K562 (cell line): ENCODE measurements around the gene RCSD1. TPM values are rescaled to one million over a fixed set of nuclear protein-coding genes. Genes with fewer than 3 reads are reported as not detected.

Experiments used
- ARID1B ChIP-seq: fragments of 450-650 bp; IDR thresholded peaks from 2 replicates; pipeline ENCODE4 v1.6.1; 2016; ENCODE audit warnings: antibody characterized with exemption, mild to moderate bottlenecking, inconsistent platforms
- CBFA2T3 ChIP-seq: fragments of 450-650 bp; IDR thresholded peaks from 2 replicates; pipeline ENCODE4 v1.6.1; 2017
- DPF2 ChIP-seq: fragments of 450-650 bp; IDR thresholded peaks from 2 replicates; pipeline ENCODE4 v1.6.1; 2016
- KLF1 ChIP-seq: fragments of 450-650 bp; IDR thresholded peaks from 2 replicates; pipeline ENCODE4 v1.6.1; 2016; ENCODE audit warnings: missing genetic modification characterization, missing compliant biosample characterization
- LEF1 ChIP-seq: fragments of 450-650 bp; IDR thresholded peaks from 2 replicates; pipeline ENCODE4 v1.6.1; 2016; ENCODE audit warnings: mild to moderate bottlenecking
- NR2F6 ChIP-seq: fragments of 450-650 bp; formaldehyde crosslinking; IDR thresholded peaks from 2 replicates; pipeline ENCODE4 v1.4.0; 2020; ENCODE audit warnings: mild to moderate bottlenecking
- RAD51 ChIP-seq: fragments of 450-650 bp; IDR thresholded peaks from 2 replicates; pipeline ENCODE4 v1.7.1; 2016; ENCODE audit warnings: low read depth, mild to moderate bottlenecking, borderline replicate concordance
- SUPT5H ChIP-seq: fragments of 450-650 bp; IDR thresholded peaks from 2 replicates; pipeline ENCODE4 v1.6.1; 2016
- ZBTB8A ChIP-seq: fragments of 450-650 bp; IDR thresholded peaks from 2 replicates; pipeline ENCODE4 v1.6.1; 2018; ENCODE audit warnings: mild to moderate bottlenecking, moderate library complexity; ENCODE audit not compliant: partially characterized antibody
- ZNF444 ChIP-seq: fragments of 250-450 bp; sonication (Bioruptor Pico); IDR thresholded peaks from 2 replicates; pipeline ENCODE4 v1.4.0; 2020; ENCODE audit warnings: mild to moderate bottlenecking, moderate library complexity
- ZNF778 ChIP-seq: fragments of 450-650 bp; formaldehyde crosslinking; IDR thresholded peaks from 2 replicates; pipeline ENCODE4 v1.4.0; 2020; ENCODE audit warnings: mild to moderate bottlenecking, moderate library complexity
- polyA plus RNA-seq, 8 experiments: library from polyadenylated mRNA; depleted of rRNA in 4 of 8; stranded (reverse) in 5 of 8; unstranded in 3 of 8; fragments of >200 nt; fragmentation: Nextera tagmentation in 2 of 8; fragmentation: Illumina TruSeq in 1 of 8; extraction: Ambion mirVana in 2 of 8; extraction: Trizol in 1 of 8; gene quantifications; 2 replicates each; pipeline versions ENCODE4 v1.2.1 to v1.2.3, GENCODE V29; 2011 to 2014; ENCODE audit warnings: inconsistent platforms in 1 of 8, missing spikeins in 1 of 8
- total RNA-seq, 7 experiments: library from RNA; depleted of rRNA in 6 of 7; stranded (reverse); fragments of >200 nt in 6 of 7; fragmentation: Illumina TruSeq in 2 of 7; extraction: Trizol in 2 of 7; gene quantifications; 2 replicates each; pipeline versions ENCODE4 v1.2.1 to v1.2.3, GENCODE V29; 2011 to 2021; ENCODE audit warnings: low replicate concordance in 1 of 7
- TF ChIP-seq, protein P1 (sequence below), 2 experiments: fragments of 200-800 bp in 1 of 2; sonication (Bioruptor generic) in 1 of 2; sonication (generic) in 1 of 2; formaldehyde crosslinking in 1 of 2; IDR thresholded peaks in 1 of 2; conservative IDR thresholded peaks in 1 of 2; 2 replicates each; pipeline versions ENCODE4 v1.5.0 to v1.6.1; 2016 to 2020; ENCODE audit warnings: missing compliant biosample characterization in 1 of 2, missing genetic modification characterization in 1 of 2, missing genetic modification reagents in 1 of 2
- TF ChIP-seq, protein P2 (sequence below): fragments of 250-450 bp; sonication (Bioruptor Pico); IDR thresholded peaks from 2 replicates; pipeline ENCODE4 v1.5.1; 2021; ENCODE audit warnings: mild to moderate bottlenecking
- TF ChIP-seq, protein P3 (sequence below): fragments of 250-450 bp; sonication (Bioruptor Pico); IDR thresholded peaks from 2 replicates; pipeline ENCODE4 v1.8.0; 2022; ENCODE audit warnings: inconsistent platforms
- TF ChIP-seq, protein P4 (sequence below): sonication (generic); formaldehyde crosslinking; IDR thresholded peaks from 2 replicates; pipeline ENCODE4 v1.8.0; 2023; ENCODE audit warnings: missing genetic modification reagents, mild to moderate bottlenecking, borderline replicate concordance
- TF ChIP-seq, protein P5 (sequence below): sonication (generic); formaldehyde crosslinking; IDR thresholded peaks from 2 replicates; pipeline ENCODE4 v1.8.0; 2023; ENCODE audit warnings: mild to moderate bottlenecking, missing genetic modification reagents

The RCSD1 gene
- total and polyA plus RNA-seq, 9 of the 15 experiments (the other 6 are each of a cell fraction or from before 2014, with no cell fraction given), result 7.8 to 69.8 (median 45.3) TPM

DNA sequence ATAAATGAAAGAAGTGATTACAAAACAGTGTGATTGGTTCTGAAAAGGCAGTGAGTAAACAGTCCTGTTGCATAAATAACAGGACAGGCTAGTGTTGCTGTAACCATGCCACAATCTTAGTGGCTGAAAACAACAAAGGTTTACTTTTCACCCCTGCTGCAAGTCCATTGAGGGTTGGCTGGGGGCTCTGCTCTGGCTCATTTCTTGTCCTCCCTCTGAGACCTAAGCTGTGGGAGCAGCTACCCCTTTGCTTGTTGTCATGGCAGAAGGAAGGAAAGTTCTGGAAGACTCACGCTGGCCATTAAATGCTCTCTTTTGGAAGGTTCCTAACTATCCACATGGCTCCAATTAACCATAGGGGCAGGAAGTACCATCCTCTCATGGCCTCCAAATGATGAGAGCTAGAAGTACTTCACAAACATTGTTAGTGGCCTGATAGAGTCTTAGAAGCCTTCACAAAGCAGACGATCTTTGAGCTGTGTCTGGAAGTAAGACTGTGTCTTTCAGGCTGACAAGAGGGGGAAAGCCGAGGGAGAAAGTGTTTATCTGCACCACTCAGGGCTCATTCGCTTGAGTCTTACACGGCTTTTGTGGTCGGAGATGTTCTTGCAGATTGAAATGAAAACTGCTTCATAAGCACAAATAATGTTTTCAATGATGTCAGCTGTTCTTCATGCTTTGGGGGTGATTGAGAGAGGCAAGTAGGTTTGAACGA, 11.9 kb downstream of the RCSD1 start (continued):
- TF ChIP-seq ZNF444 (CRISPR knock-in tag) (no peak), KLF1 (tag) (no peak), LEF1 (0 out of 2 replicates have a peak, but pooled peaks have one; percentile 22), RAD51 (no peak), CBFA2T3 (peak; percentile 81), DPF2 (peak; percentile 76), SUPT5H (peak; percentile 49; the same call in 1 of the 2 replicates), NR2F6 (no peak), ZNF778 (CRISPR knock-in tag) (no peak), ZBTB8A (no peak), ARID1B (peak; percentile 74)
- TF ChIP-seq, protein P1, sequence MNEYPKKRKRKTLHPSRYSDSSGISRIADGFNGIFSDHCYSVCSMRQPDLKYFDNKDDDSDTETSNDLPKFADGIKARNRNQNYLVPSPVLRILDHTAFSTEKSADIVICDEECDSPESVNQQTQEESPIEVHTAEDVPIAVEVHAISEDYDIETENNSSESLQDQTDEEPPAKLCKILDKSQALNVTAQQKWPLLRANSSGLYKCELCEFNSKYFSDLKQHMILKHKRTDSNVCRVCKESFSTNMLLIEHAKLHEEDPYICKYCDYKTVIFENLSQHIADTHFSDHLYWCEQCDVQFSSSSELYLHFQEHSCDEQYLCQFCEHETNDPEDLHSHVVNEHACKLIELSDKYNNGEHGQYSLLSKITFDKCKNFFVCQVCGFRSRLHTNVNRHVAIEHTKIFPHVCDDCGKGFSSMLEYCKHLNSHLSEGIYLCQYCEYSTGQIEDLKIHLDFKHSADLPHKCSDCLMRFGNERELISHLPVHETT (CRISPR knock-in tag; conservative IDR thresholded peaks at IDR 0.05 in 1 of 2, IDR thresholded peaks at IDR 0.05 in 1 of 2), result no peak
- TF ChIP-seq, protein P2, sequence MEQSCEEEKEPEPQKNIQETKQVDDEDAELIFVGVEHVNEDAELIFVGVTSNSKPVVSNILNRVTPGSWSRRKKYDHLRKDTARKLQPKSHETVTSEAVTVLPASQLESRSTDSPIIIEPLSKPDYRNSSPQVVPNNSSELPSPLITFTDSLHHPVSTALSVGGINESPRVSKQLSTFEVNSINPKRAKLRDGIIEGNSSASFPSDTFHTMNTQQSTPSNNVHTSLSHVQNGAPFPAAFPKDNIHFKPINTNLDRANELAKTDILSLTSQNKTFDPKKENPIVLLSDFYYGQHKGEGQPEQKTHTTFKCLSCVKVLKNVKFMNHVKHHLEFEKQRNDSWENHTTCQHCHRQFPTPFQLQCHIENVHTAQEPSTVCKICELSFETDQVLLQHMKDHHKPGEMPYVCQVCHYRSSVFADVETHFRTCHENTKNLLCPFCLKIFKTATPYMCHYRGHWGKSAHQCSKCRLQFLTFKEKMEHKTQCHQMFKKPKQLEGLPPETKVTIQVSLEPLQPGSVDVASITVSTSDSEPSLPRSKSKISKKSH (CRISPR knock-in tag), result no peak
- TF ChIP-seq, protein P3, sequence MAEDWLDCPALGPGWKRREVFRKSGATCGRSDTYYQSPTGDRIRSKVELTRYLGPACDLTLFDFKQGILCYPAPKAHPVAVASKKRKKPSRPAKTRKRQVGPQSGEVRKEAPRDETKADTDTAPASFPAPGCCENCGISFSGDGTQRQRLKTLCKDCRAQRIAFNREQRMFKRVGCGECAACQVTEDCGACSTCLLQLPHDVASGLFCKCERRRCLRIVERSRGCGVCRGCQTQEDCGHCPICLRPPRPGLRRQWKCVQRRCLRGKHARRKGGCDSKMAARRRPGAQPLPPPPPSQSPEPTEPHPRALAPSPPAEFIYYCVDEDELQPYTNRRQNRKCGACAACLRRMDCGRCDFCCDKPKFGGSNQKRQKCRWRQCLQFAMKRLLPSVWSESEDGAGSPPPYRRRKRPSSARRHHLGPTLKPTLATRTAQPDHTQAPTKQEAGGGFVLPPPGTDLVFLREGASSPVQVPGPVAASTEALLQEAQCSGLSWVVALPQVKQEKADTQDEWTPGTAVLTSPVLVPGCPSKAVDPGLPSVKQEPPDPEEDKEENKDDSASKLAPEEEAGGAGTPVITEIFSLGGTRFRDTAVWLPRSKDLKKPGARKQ (CRISPR knock-in tag), result no peak
- TF ChIP-seq, protein P4, sequence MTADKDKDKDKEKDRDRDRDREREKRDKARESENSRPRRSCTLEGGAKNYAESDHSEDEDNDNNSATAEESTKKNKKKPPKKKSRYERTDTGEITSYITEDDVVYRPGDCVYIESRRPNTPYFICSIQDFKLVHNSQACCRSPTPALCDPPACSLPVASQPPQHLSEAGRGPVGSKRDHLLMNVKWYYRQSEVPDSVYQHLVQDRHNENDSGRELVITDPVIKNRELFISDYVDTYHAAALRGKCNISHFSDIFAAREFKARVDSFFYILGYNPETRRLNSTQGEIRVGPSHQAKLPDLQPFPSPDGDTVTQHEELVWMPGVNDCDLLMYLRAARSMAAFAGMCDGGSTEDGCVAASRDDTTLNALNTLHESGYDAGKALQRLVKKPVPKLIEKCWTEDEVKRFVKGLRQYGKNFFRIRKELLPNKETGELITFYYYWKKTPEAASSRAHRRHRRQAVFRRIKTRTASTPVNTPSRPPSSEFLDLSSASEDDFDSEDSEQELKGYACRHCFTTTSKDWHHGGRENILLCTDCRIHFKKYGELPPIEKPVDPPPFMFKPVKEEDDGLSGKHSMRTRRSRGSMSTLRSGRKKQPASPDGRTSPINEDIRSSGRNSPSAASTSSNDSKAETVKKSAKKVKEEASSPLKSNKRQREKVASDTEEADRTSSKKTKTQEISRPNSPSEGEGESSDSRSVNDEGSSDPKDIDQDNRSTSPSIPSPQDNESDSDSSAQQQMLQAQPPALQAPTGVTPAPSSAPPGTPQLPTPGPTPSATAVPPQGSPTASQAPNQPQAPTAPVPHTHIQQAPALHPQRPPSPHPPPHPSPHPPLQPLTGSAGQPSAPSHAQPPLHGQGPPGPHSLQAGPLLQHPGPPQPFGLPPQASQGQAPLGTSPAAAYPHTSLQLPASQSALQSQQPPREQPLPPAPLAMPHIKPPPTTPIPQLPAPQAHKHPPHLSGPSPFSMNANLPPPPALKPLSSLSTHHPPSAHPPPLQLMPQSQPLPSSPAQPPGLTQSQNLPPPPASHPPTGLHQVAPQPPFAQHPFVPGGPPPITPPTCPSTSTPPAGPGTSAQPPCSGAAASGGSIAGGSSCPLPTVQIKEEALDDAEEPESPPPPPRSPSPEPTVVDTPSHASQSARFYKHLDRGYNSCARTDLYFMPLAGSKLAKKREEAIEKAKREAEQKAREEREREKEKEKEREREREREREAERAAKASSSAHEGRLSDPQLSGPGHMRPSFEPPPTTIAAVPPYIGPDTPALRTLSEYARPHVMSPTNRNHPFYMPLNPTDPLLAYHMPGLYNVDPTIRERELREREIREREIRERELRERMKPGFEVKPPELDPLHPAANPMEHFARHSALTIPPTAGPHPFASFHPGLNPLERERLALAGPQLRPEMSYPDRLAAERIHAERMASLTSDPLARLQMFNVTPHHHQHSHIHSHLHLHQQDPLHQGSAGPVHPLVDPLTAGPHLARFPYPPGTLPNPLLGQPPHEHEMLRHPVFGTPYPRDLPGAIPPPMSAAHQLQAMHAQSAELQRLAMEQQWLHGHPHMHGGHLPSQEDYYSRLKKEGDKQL (CRISPR knock-in tag), result no peak
- TF ChIP-seq, protein P5, sequence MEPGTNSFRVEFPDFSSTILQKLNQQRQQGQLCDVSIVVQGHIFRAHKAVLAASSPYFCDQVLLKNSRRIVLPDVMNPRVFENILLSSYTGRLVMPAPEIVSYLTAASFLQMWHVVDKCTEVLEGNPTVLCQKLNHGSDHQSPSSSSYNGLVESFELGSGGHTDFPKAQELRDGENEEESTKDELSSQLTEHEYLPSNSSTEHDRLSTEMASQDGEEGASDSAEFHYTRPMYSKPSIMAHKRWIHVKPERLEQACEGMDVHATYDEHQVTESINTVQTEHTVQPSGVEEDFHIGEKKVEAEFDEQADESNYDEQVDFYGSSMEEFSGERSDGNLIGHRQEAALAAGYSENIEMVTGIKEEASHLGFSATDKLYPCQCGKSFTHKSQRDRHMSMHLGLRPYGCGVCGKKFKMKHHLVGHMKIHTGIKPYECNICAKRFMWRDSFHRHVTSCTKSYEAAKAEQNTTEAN, result no peak
